SK-N-MC (cell line): Measurements from ENCODE around the gene EIF4A2.

Source experiments
- DNase-seq: peaks from one replicate; pipeline ENCODE4 v3.0.0-alpha.2; 2011; ENCODE audit warnings: low read depth, low spot score
- H3K27ac ChIP-seq: fragments of 200-600 bp; sonication (generic); 2 replicates; pipeline ENCODE4 v1.5.1; 2016; ENCODE audit warnings: mixed run types
- H3K36me3 ChIP-seq: fragments of 200-600 bp; sonication (generic); 2 replicates; pipeline ENCODE4 v1.6.1; 2017; ENCODE audit warnings: antibody characterized with exemption, low read length, mixed read lengths; ENCODE audit not compliant: insufficient read depth
- H3K4me3 ChIP-seq: fragments of 200-600 bp; sonication (generic); 2 replicates; pipeline ENCODE4 v1.5.1; 2016
- H3K9ac ChIP-seq: fragments of 200-600 bp; sonication (generic); 2 replicates; pipeline ENCODE4 v1.8.0; 2017; ENCODE audit warnings: mixed run types, mixed read lengths; ENCODE audit not compliant: insufficient read length
- H3K9me3 ChIP-seq: fragments of 200-600 bp; sonication (generic); 2 replicates; pipeline ENCODE4 v1.6.1; 2017; ENCODE audit warnings: low read depth, mild to moderate bottlenecking, antibody characterized with exemption, low read length, moderate library complexity, mixed read lengths
- EZH2 ChIP-seq: fragments of 200-600 bp; sonication (generic); IDR thresholded peaks from one replicate; pipeline ENCODE4 v1.6.1; 2017; ENCODE audit warnings: antibody characterized with exemption
- FOXP2 ChIP-seq: optimal IDR thresholded peaks from 2 replicates; pipeline ENCODE3; 2011; ENCODE audit warnings: mild to moderate bottlenecking, moderate library complexity; ENCODE audit not compliant: insufficient read depth; ENCODE audit errors: extremely low read length, control extremely low read depth
- POLR2AphosphoS5 ChIP-seq: IDR thresholded peaks from 2 replicates; pipeline ENCODE4 v1.6.1; 2012; ENCODE audit warnings: mild to moderate bottlenecking, low read depth, low read length, borderline replicate concordance

EIF4A2 gene

DNA sequence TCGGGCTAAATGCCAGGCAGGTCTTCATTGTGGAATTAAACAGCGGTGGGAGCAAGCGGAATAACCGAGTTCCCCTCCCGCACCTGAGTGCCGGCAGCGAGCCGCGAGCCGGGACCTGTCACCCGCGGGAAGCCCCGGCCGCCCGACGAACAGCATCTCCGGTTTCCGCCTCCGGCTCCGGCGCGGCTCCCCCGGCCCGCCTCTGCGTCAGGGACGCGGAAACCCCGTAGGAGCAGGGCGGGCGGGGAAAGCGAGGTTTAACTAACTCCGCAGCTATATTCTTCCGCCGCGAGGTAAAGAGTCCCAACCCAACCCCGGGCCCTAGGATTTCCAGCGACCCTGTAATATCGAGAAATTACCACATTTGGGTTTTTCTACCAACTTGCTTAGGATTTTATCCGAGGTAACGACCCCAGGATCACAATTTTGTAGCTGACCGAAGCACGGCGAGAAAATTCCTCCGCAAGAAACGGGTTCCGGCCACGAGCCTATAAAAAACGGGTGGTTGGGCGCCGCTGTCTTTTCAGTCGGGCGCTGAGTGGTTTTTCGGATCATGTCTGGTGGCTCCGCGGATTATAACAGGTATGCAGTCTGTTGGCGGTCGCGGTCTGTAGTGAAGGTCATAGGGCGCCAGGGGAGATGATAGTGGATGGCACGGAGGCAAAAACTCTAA, at the start of gene EIF4A2:
Gene EIF4A2 (plus strand): TSS at position 520 of the 673 bp plus-strand sequence. CDS start 34 bp downstream, at position 554.
- peaks cover 47% of the 10 kb centered on the region for H3K36me3 ChIP-seq
- peak within 1 kb of the TSS; percentile 99 for H3K4me3 ChIP-seq
- TF ChIP-seq POLR2AphosphoS5, result peak; percentile 99
- TF ChIP-seq FOXP2, result no peak
- DNase-seq, result peak; percentile 87
- no peaks in the 10 kb centered on the region for H3K9me3 ChIP-seq
- H3K9ac ChIP-seq, result peak within 1 kb of the TSS; percentile 100
- peak within 1 kb of the TSS; percentile 98 for H3K27ac ChIP-seq

DNA sequence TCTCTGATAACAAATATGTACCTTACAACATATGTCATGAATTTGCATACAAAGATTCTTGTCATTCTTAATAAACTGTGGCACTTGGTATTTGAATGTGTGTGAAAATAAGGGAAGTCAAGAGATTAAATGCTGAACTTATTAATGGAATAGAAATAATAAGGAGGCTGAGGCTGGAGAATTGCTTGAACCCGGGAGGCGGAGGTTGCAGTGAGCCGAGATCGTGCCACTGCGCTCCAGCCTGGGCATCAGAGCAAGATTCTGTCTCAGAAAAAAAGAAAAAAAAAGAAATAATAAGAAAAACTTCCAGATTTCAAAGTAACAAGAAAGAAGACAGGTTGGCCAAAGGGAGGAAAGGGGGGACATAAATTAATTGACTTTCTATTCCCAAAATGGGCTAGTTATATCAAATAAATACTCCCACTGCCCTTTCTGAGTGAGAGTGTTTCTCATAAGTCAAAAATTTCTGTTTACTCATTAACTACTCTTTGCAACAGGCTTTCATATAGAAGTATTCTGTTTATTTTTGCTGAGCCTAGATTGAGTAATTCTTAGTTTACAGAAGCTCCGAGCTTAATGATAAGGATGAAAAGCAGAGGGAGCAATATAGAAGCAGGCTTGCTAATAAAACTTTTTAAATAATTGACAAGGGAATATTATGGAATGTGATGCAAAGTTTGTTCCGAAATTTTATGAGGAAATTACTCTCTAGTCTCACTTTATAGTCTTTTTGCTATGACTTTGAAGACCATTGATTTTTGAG, 40.6 kb upstream of the EIF4A2 start:
- no peak overlapping the region for H3K4me3 ChIP-seq
- no peak overlapping the region for H3K9ac ChIP-seq
- no peak for DNase-seq
- no peaks in the 10 kb centered on the region for H3K36me3 ChIP-seq
- no peak overlapping the region for H3K27ac ChIP-seq
- TF ChIP-seq FOXP2 (no peak), POLR2AphosphoS5 (no peak), EZH2 (no peak)
- H3K9me3 ChIP-seq, result no peaks in the 10 kb centered on the region

DNA sequence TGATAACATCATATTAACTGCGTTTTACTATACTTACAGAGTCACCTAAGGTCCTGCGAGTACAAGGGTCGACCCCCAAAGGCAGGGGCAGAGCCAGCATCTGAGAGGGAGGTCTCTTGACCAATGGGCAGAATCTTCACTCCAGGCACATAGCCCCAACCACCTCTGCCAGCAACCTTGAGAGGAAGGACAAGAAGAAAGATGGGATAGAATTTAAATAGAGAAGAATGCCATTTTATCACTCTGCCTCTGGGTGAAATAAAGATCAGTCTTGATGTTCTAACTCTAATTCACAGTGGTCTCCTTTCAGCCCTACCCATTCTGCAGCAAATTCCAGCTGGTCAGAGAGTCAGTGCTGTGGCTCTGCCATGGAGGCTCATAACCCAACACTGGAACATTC, 39.7 kb upstream of the EIF4A2 start:
- Histone ChIP-seq H3K4me3 (no peak overlapping the region), H3K9me3 (no peaks in the 10 kb centered on the region), H3K9ac (no peak overlapping the region), H3K27ac (no peak overlapping the region), H3K36me3 (no peaks in the 10 kb centered on the region)
- no peak for DNase-seq
- TF ChIP-seq POLR2AphosphoS5, result no peak
- no peak for TF ChIP-seq EZH2

DNA sequence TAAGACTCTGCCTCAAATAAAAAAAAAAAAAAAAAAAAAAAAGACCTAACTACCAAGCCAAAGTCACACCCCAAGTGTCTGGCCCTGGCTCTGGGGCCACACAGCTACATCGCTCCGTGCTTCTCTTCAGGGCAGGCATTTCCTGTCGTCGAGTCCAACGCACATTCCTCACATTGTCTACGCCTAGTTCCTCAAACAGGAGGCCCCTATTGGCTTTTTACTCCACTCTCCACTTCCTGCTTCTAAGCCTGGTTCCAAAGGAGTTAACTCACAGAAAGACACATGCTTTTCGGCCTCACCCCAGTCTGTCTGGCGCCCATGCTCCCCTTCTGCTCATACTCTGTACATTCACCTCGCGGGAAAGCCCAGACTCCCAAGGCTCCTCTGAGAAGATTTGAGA, 37.4 kb upstream of the EIF4A2 start:
- Histone ChIP-seq H3K4me3 (no peak overlapping the region), H3K9ac (no peak overlapping the region), H3K9me3 (no peaks in the 10 kb centered on the region), H3K36me3 (no peaks in the 10 kb centered on the region), H3K27ac (peak overlapping the region; percentile 71)
- peak; percentile 62 for DNase-seq
- no peak for TF ChIP-seq EZH2
- no peak for TF ChIP-seq FOXP2
- no peak for TF ChIP-seq POLR2AphosphoS5

DNA sequence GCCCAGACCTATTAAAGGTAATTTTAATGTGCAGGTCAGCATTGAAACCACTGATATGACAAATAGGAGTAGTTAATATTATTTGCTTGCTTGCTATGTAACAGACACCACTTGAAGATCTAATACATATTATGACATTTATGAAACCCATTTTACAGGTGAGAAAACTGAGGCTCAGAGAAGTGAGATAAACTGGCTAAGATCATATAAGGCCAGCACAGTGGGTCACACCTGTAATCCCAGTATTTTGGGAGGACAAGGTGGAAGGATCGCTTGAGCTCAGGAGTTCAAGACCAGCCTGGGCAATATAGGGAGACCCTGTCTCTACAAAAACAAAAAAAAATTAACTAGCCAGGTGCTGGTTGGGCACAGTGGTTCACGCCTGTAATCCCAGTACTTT, 33.1 kb upstream of the EIF4A2 start:
- Histone ChIP-seq H3K9ac (no peak overlapping the region), H3K27ac (no peak overlapping the region), H3K9me3 (no peaks in the 10 kb centered on the region), H3K4me3 (no peak overlapping the region), H3K36me3 (no peaks in the 10 kb centered on the region)
- TF ChIP-seq FOXP2 (no peak), POLR2AphosphoS5 (no peak), EZH2 (no peak)
- no peak for DNase-seq

DNA sequence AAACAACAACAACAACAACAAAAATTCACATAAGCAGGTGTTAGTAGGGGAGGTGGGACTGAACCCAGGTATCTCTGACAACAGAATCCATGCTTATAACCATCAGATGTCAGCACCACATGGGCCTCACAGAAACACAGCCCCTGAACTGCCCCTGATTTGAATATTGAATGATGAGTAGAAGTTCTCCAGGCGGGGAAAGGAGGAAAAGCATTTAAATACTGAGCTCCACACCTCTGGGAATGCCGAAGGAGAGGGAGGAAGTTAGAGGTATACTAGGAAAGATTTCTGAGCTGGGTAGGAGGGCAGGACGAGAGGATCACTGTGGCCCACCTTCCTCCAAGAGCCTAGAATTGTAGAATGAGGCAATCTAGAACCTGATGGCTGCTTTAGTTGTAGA, 31.9 kb upstream of the EIF4A2 start:
- Histone ChIP-seq H3K4me3 (no peak overlapping the region), H3K27ac (no peak overlapping the region), H3K9me3 (no peaks in the 10 kb centered on the region), H3K36me3 (no peaks in the 10 kb centered on the region), H3K9ac (no peak overlapping the region)
- TF ChIP-seq FOXP2 (no peak), EZH2 (no peak), POLR2AphosphoS5 (no peak)
- no peak for DNase-seq

DNA sequence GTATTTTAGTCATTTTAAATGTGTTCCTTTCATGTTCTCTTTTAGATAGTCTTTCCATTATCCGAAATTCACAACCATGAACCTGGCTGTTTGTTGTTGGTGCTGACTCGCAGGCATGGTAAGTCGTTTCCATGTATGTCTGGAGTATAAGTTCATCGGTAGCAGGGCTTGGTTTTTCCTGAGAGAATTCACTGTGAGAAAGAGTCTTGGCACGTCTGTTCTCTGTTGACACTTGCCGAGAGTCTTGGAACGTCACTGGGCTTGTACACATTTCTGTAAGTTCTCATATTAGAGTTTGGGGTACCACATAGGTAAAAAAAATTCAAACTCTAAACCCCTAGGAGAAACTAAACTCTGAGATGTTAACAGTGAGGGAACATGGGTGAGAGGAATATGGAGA, 29.4 kb upstream of the EIF4A2 start:
- TF ChIP-seq POLR2AphosphoS5 (no peak), EZH2 (no peak), FOXP2 (no peak)
- Histone ChIP-seq H3K4me3 (no peak overlapping the region), H3K36me3 (no peaks in the 10 kb centered on the region), H3K9me3 (no peaks in the 10 kb centered on the region), H3K27ac (no peak overlapping the region), H3K9ac (no peak overlapping the region)
- DNase-seq, result no peak

DNA sequence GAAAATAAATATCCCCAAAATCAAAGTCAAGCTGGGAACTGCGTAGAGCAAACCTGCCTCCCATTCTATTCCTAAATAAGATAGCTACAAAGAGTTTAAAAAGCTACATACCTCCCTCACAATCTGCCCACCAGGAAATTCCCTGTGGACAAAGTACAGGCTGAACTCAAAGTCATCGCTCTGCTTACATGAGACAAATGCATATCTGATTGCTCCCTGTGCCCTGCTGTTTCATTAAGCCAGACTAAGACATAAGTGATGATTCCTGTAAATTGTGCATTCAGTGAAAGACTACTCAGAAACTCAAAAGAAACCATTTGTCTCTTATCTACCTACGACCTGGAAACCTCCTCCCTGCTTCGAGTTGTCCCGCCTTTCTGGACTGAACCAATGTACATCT, 28.5 kb upstream of the EIF4A2 start:
- DNase-seq, result no peak
- Histone ChIP-seq H3K9me3 (no peaks in the 10 kb centered on the region), H3K4me3 (no peak overlapping the region), H3K9ac (no peak overlapping the region), H3K27ac (no peak overlapping the region), H3K36me3 (no peaks in the 10 kb centered on the region)
- TF ChIP-seq FOXP2, result no peak
- no peak for TF ChIP-seq POLR2AphosphoS5
- TF ChIP-seq EZH2, result no peak
